HepG2 (cell line): Measurements from ENCODE around the gene CCDC124. TPM values are rescaled to one million over a fixed set of nuclear protein-coding genes. Genes with fewer than 3 reads are reported as not detected.

Source experiments
- ARNT2 ChIP-seq: sonication (generic); formaldehyde crosslinking; IDR thresholded peaks from 2 replicates; pipeline ENCODE4 v1.8.0; 2022; ENCODE audit warnings: mild to moderate bottlenecking, low read depth, missing genetic modification reagents, moderate library complexity
- ATAD3A ChIP-seq: sonication (generic); formaldehyde crosslinking; IDR thresholded peaks from 2 replicates; pipeline ENCODE4 v1.4.0; 2020; ENCODE audit warnings: missing genetic modification reagents
- ATRX ChIP-seq: sonication (generic); formaldehyde crosslinking; IDR thresholded peaks from 2 replicates; pipeline ENCODE4 v1.4.0; 2020; ENCODE audit warnings: missing genetic modification reagents, borderline replicate concordance
- BRCA1 ChIP-seq: sonication (generic); formaldehyde crosslinking; IDR thresholded peaks from 2 replicates; pipeline ENCODE4 v1.4.0; 2020; ENCODE audit warnings: missing genetic modification reagents
- CCDC6 ChIP-seq: sonication (generic); formaldehyde crosslinking; IDR thresholded peaks from 2 replicates; pipeline ENCODE4 v1.8.1; 2022; ENCODE audit warnings: mild to moderate bottlenecking, missing genetic modification reagents, moderate library complexity
- ESRRA ChIP-seq: sonication (generic); formaldehyde crosslinking; IDR thresholded peaks from 2 replicates; pipeline ENCODE4 v1.5.1; 2020; ENCODE audit warnings: mild to moderate bottlenecking, low read depth, missing genetic modification reagents
- GTF3A ChIP-seq: sonication (generic); formaldehyde crosslinking; conservative IDR thresholded peaks from 2 replicates; pipeline ENCODE4 v1.4.0; 2020; ENCODE audit warnings: mild to moderate bottlenecking, missing genetic modification reagents
- IRX3 ChIP-seq: sonication (generic); formaldehyde crosslinking; IDR thresholded peaks from 2 replicates; pipeline ENCODE4 v1.8.1; 2023; ENCODE audit warnings: mild to moderate bottlenecking, low read depth, missing genetic modification reagents, borderline replicate concordance
- KLF12 ChIP-seq: sonication (generic); formaldehyde crosslinking; IDR thresholded peaks from 2 replicates; pipeline ENCODE4 v1.4.0; 2020; ENCODE audit warnings: missing genetic modification reagents, borderline replicate concordance
- MAFF ChIP-seq: IDR thresholded peaks from 2 replicates; pipeline ENCODE4 v1.6.1; 2011; ENCODE audit warnings: low read depth, low read length, improper control_type of control experiment
- MTA3 ChIP-seq: sonication (generic); formaldehyde crosslinking; IDR thresholded peaks from 2 replicates; pipeline ENCODE4 v1.4.0; 2020; ENCODE audit warnings: missing genetic modification reagents
- RARG ChIP-seq: sonication (generic); formaldehyde crosslinking; IDR thresholded peaks from 2 replicates; pipeline ENCODE4 v1.4.0; 2020; ENCODE audit warnings: low read depth, mild to moderate bottlenecking, missing genetic modification reagents
- RFXAP ChIP-seq: sonication (generic); formaldehyde crosslinking; IDR thresholded peaks from 2 replicates; pipeline ENCODE4 v1.4.0; 2020; ENCODE audit warnings: missing genetic modification reagents, borderline replicate concordance
- SP4 ChIP-seq: sonication (generic); formaldehyde crosslinking; IDR thresholded peaks from 2 replicates; pipeline ENCODE4 v1.8.1; 2023; ENCODE audit warnings: mild to moderate bottlenecking, missing genetic modification reagents
- SRSF9 ChIP-seq: fragments of 200-400 bp; formaldehyde crosslinking; IDR thresholded peaks from 2 replicates; pipeline ENCODE4 v1.6.1; 2018; ENCODE audit warnings: borderline replicate concordance, mild to moderate bottlenecking, low read depth, low read length; ENCODE audit not compliant: insufficient read depth, poor library complexity, severe bottlenecking
- ZNF260 ChIP-seq: sonication (generic); formaldehyde crosslinking; IDR thresholded peaks from 2 replicates; pipeline ENCODE4 v1.4.0; 2020; ENCODE audit warnings: missing genetic modification reagents, low read depth, mild to moderate bottlenecking, borderline replicate concordance
- ZNF329 ChIP-seq: sonication (generic); formaldehyde crosslinking; IDR thresholded peaks from 2 replicates; pipeline ENCODE4 v1.9.0; 2021; ENCODE audit warnings: low read depth, mild to moderate bottlenecking, missing genetic modification reagents
- ZNF563 ChIP-seq: sonication (generic); formaldehyde crosslinking; IDR thresholded peaks from 2 replicates; pipeline ENCODE4 v1.8.0; 2022; ENCODE audit warnings: mild to moderate bottlenecking, moderate library complexity, missing genetic modification reagents
- polyA plus RNA-seq, 8 experiments: library from polyadenylated mRNA; depleted of rRNA in 3 of 8; stranded (reverse) in 7 of 8; unstranded in 1 of 8; fragments of >200 nt; fragmentation: Illumina TruSeq in 4 of 8; extraction: Trizol in 4 of 8; gene quantifications; 2 replicates each; pipeline versions ENCODE4 v1.2.1 to v1.2.3, GENCODE V29; 2011 to 2016; ENCODE audit warnings: low read depth in 4 of 8, missing spikeins in 1 of 8, mixed read lengths in 1 of 8; ENCODE audit not compliant: insufficient read depth in 1 of 8
- total RNA-seq, 5 experiments: library from RNA; depleted of rRNA; stranded (reverse); fragments of >200 nt; fragmentation: Illumina TruSeq; extraction: Trizol; gene quantifications; 2 replicates each; pipeline ENCODE4 v1.2.3, GENCODE V29; 2016; ENCODE audit warnings: low read depth in 1 of 5
- TF ChIP-seq, protein P1 (sequence below): IDR thresholded peaks from 2 replicates; pipeline ENCODE4 v1.6.1; 2016; ENCODE audit warnings: missing biosample characterization, missing genetic modification reagents, low read depth
- TF ChIP-seq, protein P2 (sequence below): sonication (generic); formaldehyde crosslinking; IDR thresholded peaks from 2 replicates; pipeline ENCODE4 v1.5.0; 2020; ENCODE audit warnings: mild to moderate bottlenecking, missing genetic modification reagents
- TF ChIP-seq, protein P3 (sequence below): sonication (generic); formaldehyde crosslinking; IDR thresholded peaks from 2 replicates; pipeline ENCODE4 v1.5.0; 2020; ENCODE audit warnings: mild to moderate bottlenecking, missing genetic modification reagents
- TF ChIP-seq, protein P4 (sequence below): IDR thresholded peaks from 2 replicates; pipeline ENCODE4 v1.6.1; 2018; ENCODE audit warnings: missing genetic modification reagents, mild to moderate bottlenecking, missing compliant biosample characterization

Gene CCDC124
- total and polyA plus RNA-seq, 2 of the 13 experiments (the other 11 are each of a cell fraction or from before 2014, with no cell fraction given): 14.9 to 20.3 TPM

DNA sequence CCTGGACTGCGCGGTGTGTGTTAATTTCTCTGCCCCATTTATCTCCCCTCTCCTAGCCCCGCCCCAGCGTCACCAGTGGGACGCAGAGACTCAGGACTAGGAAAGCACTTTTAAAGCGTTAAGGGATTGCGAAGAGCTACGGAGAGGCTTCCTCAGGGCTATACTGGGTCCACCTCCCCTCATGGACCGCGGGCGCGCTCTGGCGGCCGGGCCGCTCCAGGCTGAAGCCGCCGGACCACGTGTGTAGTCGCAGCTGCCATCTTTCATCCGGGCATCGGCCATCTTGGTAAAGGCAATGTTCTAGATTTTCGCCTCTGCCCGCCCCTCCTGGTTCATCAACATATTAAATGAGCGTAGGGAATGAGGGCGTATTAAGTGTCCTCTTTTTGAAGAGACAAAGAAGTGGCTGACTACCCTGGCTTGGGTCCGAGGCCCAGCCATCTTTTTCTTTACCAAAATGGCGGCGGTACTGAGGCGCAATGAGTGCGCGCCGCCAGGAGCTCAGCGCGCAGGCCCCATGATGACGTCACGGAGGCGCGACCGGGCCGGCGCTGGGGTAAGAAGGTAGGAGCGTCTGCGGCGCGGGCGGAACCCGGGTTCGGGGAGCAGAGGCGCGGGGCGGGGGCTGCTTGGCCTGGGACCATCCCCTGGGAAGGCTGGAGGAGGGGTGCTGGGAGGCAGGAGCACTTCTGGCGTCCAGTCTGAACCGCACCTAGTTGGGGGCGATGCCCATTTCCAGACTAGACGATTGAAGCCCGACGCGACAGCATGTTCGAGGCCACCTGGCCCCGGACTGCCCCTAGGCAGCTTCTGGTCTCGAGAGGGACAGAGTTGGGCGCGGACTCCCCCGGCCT is at the start of gene CCDC124 (continued):
- TF ChIP-seq, protein P1, sequence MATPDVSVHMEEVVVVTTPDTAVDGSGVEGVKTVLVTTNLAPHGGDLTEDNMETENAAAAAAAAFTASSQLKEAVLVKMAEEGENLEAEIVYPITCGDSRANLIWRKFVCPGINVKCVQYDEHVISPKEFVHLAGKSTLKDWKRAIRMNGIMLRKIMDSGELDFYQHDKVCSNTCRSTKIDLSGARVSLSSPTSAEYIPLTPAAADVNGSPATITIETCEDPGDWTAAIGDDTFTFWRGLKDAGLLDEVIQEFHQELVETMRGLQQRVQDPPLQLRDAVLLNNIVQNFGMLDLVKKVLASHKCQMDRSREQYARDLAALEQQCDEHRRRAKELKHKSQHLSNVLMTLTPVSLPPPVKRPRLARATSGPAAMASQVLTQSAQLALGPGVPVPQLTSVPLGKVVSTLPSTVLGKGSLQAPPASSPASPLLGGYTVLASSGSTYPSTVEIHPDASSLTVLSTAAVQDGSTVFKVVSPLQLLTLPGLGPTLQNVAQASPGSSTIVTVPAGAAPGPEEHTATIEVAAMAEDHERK (CRISPR knock-in tag): no peak; the same call in 1 of the 2 replicates
- TF ChIP-seq, protein P2, sequence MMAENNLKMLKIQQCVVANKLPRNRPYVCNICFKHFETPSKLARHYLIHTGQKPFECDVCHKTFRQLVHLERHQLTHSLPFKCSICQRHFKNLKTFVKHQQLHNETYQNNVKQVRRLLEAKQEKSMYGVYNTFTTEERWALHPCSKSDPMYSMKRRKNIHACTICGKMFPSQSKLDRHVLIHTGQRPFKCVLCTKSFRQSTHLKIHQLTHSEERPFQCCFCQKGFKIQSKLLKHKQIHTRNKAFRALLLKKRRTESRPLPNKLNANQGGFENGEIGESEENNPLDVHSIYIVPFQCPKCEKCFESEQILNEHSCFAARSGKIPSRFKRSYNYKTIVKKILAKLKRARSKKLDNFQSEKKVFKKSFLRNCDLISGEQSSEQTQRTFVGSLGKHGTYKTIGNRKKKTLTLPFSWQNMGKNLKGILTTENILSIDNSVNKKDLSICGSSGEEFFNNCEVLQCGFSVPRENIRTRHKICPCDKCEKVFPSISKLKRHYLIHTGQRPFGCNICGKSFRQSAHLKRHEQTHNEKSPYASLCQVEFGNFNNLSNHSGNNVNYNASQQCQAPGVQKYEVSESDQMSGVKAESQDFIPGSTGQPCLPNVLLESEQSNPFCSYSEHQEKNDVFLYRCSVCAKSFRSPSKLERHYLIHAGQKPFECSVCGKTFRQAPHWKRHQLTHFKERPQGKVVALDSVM (CRISPR knock-in tag): no peak
- TF ChIP-seq KLF12: no peak
- 0 out of 2 replicates have a peak, but pooled peaks have one; percentile 29 for TF ChIP-seq RFXAP (CRISPR knock-in tag)
- TF ChIP-seq MTA3: no peak
- TF ChIP-seq IRX3: peak; percentile 20; the same call in 1 of the 2 replicates
- TF ChIP-seq RARG (CRISPR knock-in tag): no peak
- no peak for TF ChIP-seq ATRX (CRISPR knock-in tag)
- no peak for TF ChIP-seq ATAD3A
- TF ChIP-seq, protein P3, sequence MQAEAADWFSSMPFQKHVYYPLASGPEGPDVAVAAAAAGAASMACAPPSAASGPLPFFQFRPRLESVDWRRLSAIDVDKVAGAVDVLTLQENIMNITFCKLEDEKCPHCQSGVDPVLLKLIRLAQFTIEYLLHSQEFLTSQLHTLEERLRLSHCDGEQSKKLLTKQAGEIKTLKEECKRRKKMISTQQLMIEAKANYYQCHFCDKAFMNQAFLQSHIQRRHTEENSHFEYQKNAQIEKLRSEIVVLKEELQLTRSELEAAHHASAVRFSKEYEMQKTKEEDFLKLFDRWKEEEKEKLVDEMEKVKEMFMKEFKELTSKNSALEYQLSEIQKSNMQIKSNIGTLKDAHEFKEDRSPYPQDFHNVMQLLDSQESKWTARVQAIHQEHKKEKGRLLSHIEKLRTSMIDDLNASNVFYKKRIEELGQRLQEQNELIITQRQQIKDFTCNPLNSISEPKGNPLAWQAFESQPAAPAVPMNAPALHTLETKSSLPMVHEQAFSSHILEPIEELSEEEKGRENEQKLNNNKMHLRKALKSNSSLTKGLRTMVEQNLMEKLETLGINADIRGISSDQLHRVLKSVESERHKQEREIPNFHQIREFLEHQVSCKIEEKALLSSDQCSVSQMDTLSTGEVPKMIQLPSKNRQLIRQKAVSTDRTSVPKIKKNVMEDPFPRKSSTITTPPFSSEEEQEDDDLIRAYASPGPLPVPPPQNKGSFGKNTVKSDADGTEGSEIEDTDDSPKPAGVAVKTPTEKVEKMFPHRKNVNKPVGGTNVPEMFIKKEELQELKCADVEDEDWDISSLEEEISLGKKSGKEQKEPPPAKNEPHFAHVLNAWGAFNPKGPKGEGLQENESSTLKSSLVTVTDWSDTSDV (CRISPR knock-in tag): no peak
- TF ChIP-seq CCDC6: no peak
- no peak for TF ChIP-seq ZNF329 (CRISPR knock-in tag)
- 0 out of 2 replicates have a peak, but pooled peaks have one; percentile 36 for TF ChIP-seq ESRRA (CRISPR knock-in tag)
- TF ChIP-seq ARNT2: no peak
- no peak; the same call in 1 of the 2 replicates for TF ChIP-seq ZNF563 (CRISPR knock-in tag)
- no peak for TF ChIP-seq GTF3A (CRISPR knock-in tag)
- TF ChIP-seq SRSF9: no peak
- no peak for TF ChIP-seq ZNF260 (CRISPR knock-in tag)
- TF ChIP-seq, protein P4, sequence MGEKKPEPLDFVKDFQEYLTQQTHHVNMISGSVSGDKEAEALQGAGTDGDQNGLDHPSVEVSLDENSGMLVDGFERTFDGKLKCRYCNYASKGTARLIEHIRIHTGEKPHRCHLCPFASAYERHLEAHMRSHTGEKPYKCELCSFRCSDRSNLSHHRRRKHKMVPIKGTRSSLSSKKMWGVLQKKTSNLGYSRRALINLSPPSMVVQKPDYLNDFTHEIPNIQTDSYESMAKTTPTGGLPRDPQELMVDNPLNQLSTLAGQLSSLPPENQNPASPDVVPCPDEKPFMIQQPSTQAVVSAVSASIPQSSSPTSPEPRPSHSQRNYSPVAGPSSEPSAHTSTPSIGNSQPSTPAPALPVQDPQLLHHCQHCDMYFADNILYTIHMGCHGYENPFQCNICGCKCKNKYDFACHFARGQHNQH (CRISPR knock-in tag): peak; percentile 77
- TF ChIP-seq MAFF: no peak
- 0 out of 2 replicates have a peak, but pooled peaks have one; percentile 42 for TF ChIP-seq SP4 (CRISPR knock-in tag)
- TF ChIP-seq BRCA1: no peak
